NCI-H526 treated with DMSO at 0.1 percent for 48 hours (cell line): ENCODE data around the gene OSBPL8.

Experiments
- DNase-seq: peaks from one replicate; lab custom pipeline; 2025; lab: John Stamatoyannopoulos, UW

Gene OSBPL8

GRCh38 chr12:76307083-76307482, 252.5 kb downstream of the OSBPL8 start:
- no peak for DNase-seq

- DNase-seq = no peak
These were observed 255.5 kb downstream of the OSBPL8 start for GRCh38 chr12:76303989-76304460.

DNA sequence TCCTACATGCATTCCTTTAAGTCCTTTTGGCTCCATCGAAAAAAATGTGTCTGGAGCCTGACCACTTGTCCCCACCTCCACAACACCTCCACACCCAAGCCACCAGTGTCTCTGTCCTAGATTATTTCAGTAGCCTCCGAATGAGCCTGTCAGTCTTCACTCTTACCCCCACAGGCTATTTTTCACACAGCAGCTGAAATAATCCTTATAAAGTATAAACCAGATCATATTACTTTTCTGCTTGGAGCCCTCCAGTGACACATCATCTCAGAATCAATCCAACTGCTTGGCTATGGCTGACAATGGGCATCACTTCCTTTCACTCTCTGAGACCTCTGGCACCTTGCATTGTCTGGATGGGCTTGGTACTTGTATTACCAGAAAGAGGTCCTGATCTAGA, 256.2 kb downstream of the OSBPL8 start:
- no peak for DNase-seq
